ENCODE measurements around the gene TKFC.
A peak's percentile ranks its signal among the peaks of the same experiment; 100 is the strongest.

Gene TKFC

GRCh38 chr11:61333550-61334433 lies 764 bp downstream of the TKFC start:
- DNase-seq: peak in 1 of 2 experiments; percentile 52
- TF ChIP-seq POLR2A (IDR thresholded peaks at IDR 0.05; ENCODE audit: low read length) (no peak), GATA1 (IDR thresholded peaks at IDR 0.05; ENCODE audit: low read depth, low read length) (no peak)

- peak; percentile 50 to 60 for DNase-seq
- TF ChIP-seq GATA1 (IDR thresholded peaks at IDR 0.05; ENCODE audit: low read depth, low read length): no peak
- TF ChIP-seq POLR2A (IDR thresholded peaks at IDR 0.05; ENCODE audit: low read length): no peak
Measured at GRCh38 chr11:61334434-61335354, 1.7 kb downstream of the TKFC start.

- no peak for TF ChIP-seq POLR2A (IDR thresholded peaks at IDR 0.05; ENCODE audit: low read length)
- TF ChIP-seq GATA1 (IDR thresholded peaks at IDR 0.05; ENCODE audit: low read depth, low read length): no peak
- peak; percentile 76 to 81 for DNase-seq
Measured at GRCh38 chr11:61335355-61335710, 2.3 kb downstream of the TKFC start.

GRCh38 chr11:61336171-61336935 lies 3.3 kb downstream of the TKFC start:
- peak; percentile 84 to 90 for DNase-seq
- TF ChIP-seq POLR2A (IDR thresholded peaks at IDR 0.05; ENCODE audit: low read length): no peak
- TF ChIP-seq GATA1 (IDR thresholded peaks at IDR 0.05; ENCODE audit: low read depth, low read length): no peak

GRCh38 chr11:61337706-61338470 lies 4.9 kb downstream of the TKFC start:
- DNase-seq: no peak
- no peak for TF ChIP-seq GATA1 (IDR thresholded peaks at IDR 0.05; ENCODE audit: low read depth, low read length)

- no peak for TF ChIP-seq POLR2A (IDR thresholded peaks at IDR 0.05; ENCODE audit: low read length)
- TF ChIP-seq GATA1 (IDR thresholded peaks at IDR 0.05; ENCODE audit: low read depth, low read length): no peak
- DNase-seq: no peak
Measured at GRCh38 chr11:61338783-61339489, 5.9 kb downstream of the TKFC start.

GRCh38 chr11:61339490-61339878 lies 6.5 kb downstream of the TKFC start:
- no peak for DNase-seq
- TF ChIP-seq POLR2A (IDR thresholded peaks at IDR 0.05; ENCODE audit: low read length) (no peak), GATA1 (IDR thresholded peaks at IDR 0.05; ENCODE audit: low read depth, low read length) (no peak)

- DNase-seq: no peak
- TF ChIP-seq POLR2A (IDR thresholded peaks at IDR 0.05; ENCODE audit: low read length) (no peak), GATA1 (IDR thresholded peaks at IDR 0.05; ENCODE audit: low read depth, low read length) (no peak)
Measured at GRCh38 chr11:61340979-61341378, 8.0 kb downstream of the TKFC start.

- no peak for DNase-seq
- TF ChIP-seq GATA1 (IDR thresholded peaks at IDR 0.05; ENCODE audit: low read depth, low read length): no peak
Measured at GRCh38 chr11:61341706-61342105, 8.7 kb downstream of the TKFC start.

GRCh38 chr11:61342207-61342803 lies 9.3 kb downstream of the TKFC start:
- TF ChIP-seq GATA1 (IDR thresholded peaks at IDR 0.05; ENCODE audit: low read depth, low read length): no peak
- no peak for DNase-seq

GRCh38 chr11:61343792-61344745 lies 11.0 kb downstream of the TKFC start:
- TF ChIP-seq GATA1 (IDR thresholded peaks at IDR 0.05; ENCODE audit: low read depth, low read length): no peak
- TF ChIP-seq POLR2A (IDR thresholded peaks at IDR 0.05; ENCODE audit: low read length): no peak
- peak in 1 of 2 experiments; percentile 26 for DNase-seq

Data from erythroblast (primary cell).